HEK293 (cell line): Measurements from ENCODE around the gene TBC1D22A.

Experiments
- CTCF ChIA-PET: fragments of 350-600 bp; formaldehyde crosslinking; extraction: SDS; loops from one replicate; lab custom pipeline; 2021; ENCODE audit warnings: antibody characterized with exemption; lab: Yijun Ruan, JAX
- POLR2A ChIA-PET: fragments of 300-600 bp; formaldehyde crosslinking; extraction: SDS; loops from one replicate; lab custom pipeline; 2020; ENCODE audit warnings: antibody characterized with exemption, inconsistent platforms; lab: Yijun Ruan, JAX
- H3K27ac ChIP-seq: fragments of 200-500 bp; sonication (Bioruptor generic); 2 replicates; pipeline ENCODE4 v1.5.1; 2014; ENCODE audit warnings: low read depth, low read length, control low read depth, inconsistent platforms; ENCODE audit errors: extremely low read depth
- H3K36me3 ChIP-seq, 2 experiments: fragments of 200-500 bp in 1 of 2; sonication (Bioruptor generic) in 1 of 2; 1 replicate in 1 of 2; 2 replicates in 1 of 2; pipeline ENCODE4 v1.5.1; 2014 to 2017; ENCODE audit warnings: inconsistent platforms in 2 of 2, low read length in 2 of 2; ENCODE audit not compliant: control insufficient read depth in 2 of 2, insufficient read depth in 1 of 2
- H3K4me1 ChIP-seq: fragments of 200-500 bp; sonication (Bioruptor generic); 2 replicates; pipeline ENCODE4 v1.5.1; 2014; ENCODE audit warnings: mild to moderate bottlenecking, low read length, inconsistent platforms; ENCODE audit not compliant: control insufficient read depth, insufficient read depth
- H3K4me3 ChIP-seq: 2 replicates; pipeline ENCODE4 v1.5.1; 2011; ENCODE audit warnings: low read depth, mild to moderate bottlenecking, control low read depth, low read length, moderate library complexity
- H3K9me3 ChIP-seq: fragments of 200-500 bp; sonication (Bioruptor generic); 2 replicates; pipeline ENCODE4 v1.5.1; 2014; ENCODE audit warnings: low read depth, low read length, inconsistent platforms; ENCODE audit not compliant: control insufficient read depth, insufficient read depth
- EGR2 ChIP-seq: fragments of 450-650 bp; formaldehyde crosslinking; IDR thresholded peaks from 2 replicates; pipeline ENCODE4 v1.5.1; 2016; ENCODE audit warnings: low read depth, missing biosample characterization, missing genetic modification characterization
- GLIS1 ChIP-seq: fragments of 450-650 bp; formaldehyde crosslinking; IDR thresholded peaks from 2 replicates; pipeline ENCODE4 v1.5.1; 2016; ENCODE audit warnings: missing biosample characterization, missing genetic modification characterization
- HOXC10 ChIP-seq: sonication (generic); formaldehyde crosslinking; IDR thresholded peaks from 2 replicates; pipeline ENCODE4 v1.8.1; 2023; ENCODE audit warnings: mild to moderate bottlenecking, missing genetic modification reagents
- HOXD13 ChIP-seq: sonication (generic); formaldehyde crosslinking; IDR thresholded peaks from 2 replicates; pipeline ENCODE4 v1.8.0; 2022; ENCODE audit warnings: missing genetic modification reagents, borderline replicate concordance
- KLF9 ChIP-seq: fragments of 450-650 bp; formaldehyde crosslinking; IDR thresholded peaks from 2 replicates; pipeline ENCODE4 v1.5.1; 2016; ENCODE audit warnings: missing biosample characterization, missing genetic modification characterization, low read depth
- PRDM1 ChIP-seq: fragments of 450-650 bp; formaldehyde crosslinking; IDR thresholded peaks from 2 replicates; pipeline ENCODE4; 2016; ENCODE audit warnings: missing biosample characterization, missing genetic modification characterization
- SP7 ChIP-seq: fragments of 450-650 bp; formaldehyde crosslinking; IDR thresholded peaks from 2 replicates; pipeline ENCODE4 v1.5.1; 2016; ENCODE audit warnings: missing biosample characterization, missing genetic modification characterization
- TRIM28 ChIP-seq: IDR thresholded peaks from 2 replicates; pipeline ENCODE4 v1.6.1; 2011; ENCODE audit warnings: low read length, control low read depth, borderline replicate concordance
- YY1 ChIP-seq: fragments of 450-650 bp; formaldehyde crosslinking; IDR thresholded peaks from 2 replicates; pipeline ENCODE4 v1.5.1; 2018; ENCODE audit warnings: missing biosample characterization, missing genetic modification characterization
- ZEB2 ChIP-seq: fragments of 450-650 bp; formaldehyde crosslinking; IDR thresholded peaks from 2 replicates; pipeline ENCODE4 v1.5.1; 2016; ENCODE audit warnings: missing biosample characterization, missing genetic modification characterization
- ZFP37 ChIP-seq: fragments of 450-650 bp; formaldehyde crosslinking; IDR thresholded peaks from 2 replicates; pipeline ENCODE4 v1.5.1; 2016; ENCODE audit warnings: missing biosample characterization, missing genetic modification characterization
- ZNF132 ChIP-seq: fragments of 450-650 bp; formaldehyde crosslinking; IDR thresholded peaks from 2 replicates; pipeline ENCODE4 v1.5.1; 2017; ENCODE audit warnings: missing biosample characterization, missing genetic modification characterization, borderline replicate concordance
- ZNF138 ChIP-seq: fragments of 450-650 bp; formaldehyde crosslinking; IDR thresholded peaks from 2 replicates; pipeline ENCODE4 v1.5.1; 2016; ENCODE audit warnings: missing biosample characterization, missing genetic modification characterization, borderline replicate concordance
- ZNF155 ChIP-seq: fragments of 450-650 bp; formaldehyde crosslinking; IDR thresholded peaks from 2 replicates; pipeline ENCODE4 v1.5.1; 2016; ENCODE audit warnings: missing biosample characterization, missing genetic modification characterization
- ZNF157 ChIP-seq: fragments of 450-650 bp; formaldehyde crosslinking; IDR thresholded peaks from 2 replicates; pipeline ENCODE4 v1.5.1; 2016; ENCODE audit warnings: missing biosample characterization, missing genetic modification characterization
- ZNF174 ChIP-seq: fragments of 450-650 bp; formaldehyde crosslinking; IDR thresholded peaks from 2 replicates; pipeline ENCODE4 v1.5.0; 2017; ENCODE audit warnings: missing biosample characterization, mild to moderate bottlenecking, missing genetic modification characterization
- ZNF184 ChIP-seq: fragments of 450-650 bp; IDR thresholded peaks from 2 replicates; pipeline ENCODE4 v1.5.1; 2018; ENCODE audit warnings: missing biosample characterization, mild to moderate bottlenecking, missing genetic modification characterization
- ZNF223 ChIP-seq: fragments of 450-650 bp; formaldehyde crosslinking; IDR thresholded peaks from 2 replicates; pipeline ENCODE4 v1.5.1; 2016; ENCODE audit warnings: missing biosample characterization, missing genetic modification characterization
- ZNF274 ChIP-seq, 2 experiments: fragments of 200-500 bp in 1 of 2; fragments of 450-650 bp in 1 of 2; sonication (Bioruptor generic) in 1 of 2; formaldehyde crosslinking in 1 of 2; IDR thresholded peaks; 2 replicates each; pipeline versions ENCODE4 v1.5.1 to v1.6.1; 2014 to 2016; ENCODE audit warnings: borderline replicate concordance in 1 of 2, inconsistent platforms in 1 of 2, low read length in 1 of 2, missing biosample characterization in 1 of 2, missing genetic modification characterization in 1 of 2
- ZNF48 ChIP-seq: fragments of 450-650 bp; formaldehyde crosslinking; IDR thresholded peaks from 2 replicates; pipeline ENCODE4 v1.5.1; 2016; ENCODE audit warnings: missing biosample characterization, missing genetic modification characterization
- ZNF544 ChIP-seq: fragments of 450-650 bp; formaldehyde crosslinking; IDR thresholded peaks from 2 replicates; pipeline ENCODE4 v1.5.0; 2017; ENCODE audit warnings: missing biosample characterization, missing genetic modification characterization
- ZNF555 ChIP-seq: fragments of 450-650 bp; formaldehyde crosslinking; conservative IDR thresholded peaks from 2 replicates; pipeline ENCODE4 v1.5.1; 2017; ENCODE audit warnings: missing biosample characterization, mild to moderate bottlenecking, missing genetic modification characterization, inconsistent platforms
- ZNF560 ChIP-seq: fragments of 450-650 bp; formaldehyde crosslinking; IDR thresholded peaks from 2 replicates; pipeline ENCODE4 v1.5.1; 2017; ENCODE audit warnings: missing biosample characterization, missing genetic modification characterization, borderline replicate concordance
- ZNF777 ChIP-seq: fragments of 450-650 bp; formaldehyde crosslinking; IDR thresholded peaks from 2 replicates; pipeline ENCODE4 v1.5.1; 2017; ENCODE audit warnings: missing biosample characterization, missing genetic modification characterization, borderline replicate concordance
- ZNF792 ChIP-seq: fragments of 450-650 bp; formaldehyde crosslinking; IDR thresholded peaks from 2 replicates; pipeline ENCODE4 v1.5.1; 2016; ENCODE audit warnings: missing biosample characterization, missing genetic modification characterization
- ZNF843 ChIP-seq: fragments of 450-650 bp; formaldehyde crosslinking; IDR thresholded peaks from 2 replicates; pipeline ENCODE4 v1.5.1; 2016; ENCODE audit warnings: missing biosample characterization, missing genetic modification characterization
- TF ChIP-seq, protein P1 (sequence below): fragments of 450-650 bp; formaldehyde crosslinking; IDR thresholded peaks from 2 replicates; pipeline ENCODE4 v1.5.1; 2016; ENCODE audit warnings: missing biosample characterization, missing genetic modification characterization
- TF ChIP-seq, protein P2 (sequence below): fragments of 450-650 bp; formaldehyde crosslinking; IDR thresholded peaks from 2 replicates; pipeline ENCODE4 v1.5.1; 2016; ENCODE audit warnings: missing biosample characterization, missing genetic modification characterization

Gene TBC1D22A

GRCh38 chr22:46946383-46946962 is 184.0 kb downstream of the TBC1D22A start:
- H3K27ac ChIP-seq, result no peak overlapping the region
- POLR2A ChIA-PET, result no interaction called here
- H3K36me3 ChIP-seq, result peaks cover 0 to 3% of the 10 kb centered on the region in 2 experiments; a peak in 1 of 3 replicates
- H3K9me3 ChIP-seq, result no peaks in the 10 kb centered on the region
- no peaks in the 10 kb centered on the region for H3K4me1 ChIP-seq
- CTCF ChIA-PET, result interaction anchor here (1.2 kb wide), 1 partner anchor 9 kb away, joined by 3 read pairs; no protein-coding TSS in a partner anchor
- no peak overlapping the region for H3K4me3 ChIP-seq
- TF ChIP-seq ZNF555 (tag by site-specific recombination) (no peak), ZNF223 (tag by site-specific recombination) (no peak), YY1 (tag by site-specific recombination) (no peak), GLIS1 (tag by site-specific recombination) (no peak), PRDM1 (tag by site-specific recombination) (no peak), ZNF792 (no peak), SP7 (tag by site-specific recombination) (no peak), KLF9 (tag by site-specific recombination) (no peak), ZNF274 (IDR thresholded peaks at IDR 0.05; ENCODE audit: low read length) (no peak), ZNF274 (tag by site-specific recombination; IDR thresholded peaks at IDR 0.05; ENCODE audit: borderline replicate concordance) (no peak), ZNF184 (no peak)
- TF ChIP-seq, protein P1, sequence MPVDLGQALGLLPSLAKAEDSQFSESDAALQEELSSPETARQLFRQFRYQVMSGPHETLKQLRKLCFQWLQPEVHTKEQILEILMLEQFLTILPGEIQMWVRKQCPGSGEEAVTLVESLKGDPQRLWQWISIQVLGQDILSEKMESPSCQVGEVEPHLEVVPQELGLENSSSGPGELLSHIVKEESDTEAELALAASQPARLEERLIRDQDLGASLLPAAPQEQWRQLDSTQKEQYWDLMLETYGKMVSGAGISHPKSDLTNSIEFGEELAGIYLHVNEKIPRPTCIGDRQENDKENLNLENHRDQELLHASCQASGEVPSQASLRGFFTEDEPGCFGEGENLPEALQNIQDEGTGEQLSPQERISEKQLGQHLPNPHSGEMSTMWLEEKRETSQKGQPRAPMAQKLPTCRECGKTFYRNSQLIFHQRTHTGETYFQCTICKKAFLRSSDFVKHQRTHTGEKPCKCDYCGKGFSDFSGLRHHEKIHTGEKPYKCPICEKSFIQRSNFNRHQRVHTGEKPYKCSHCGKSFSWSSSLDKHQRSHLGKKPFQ (tag by site-specific recombination), result no peak

DNA sequence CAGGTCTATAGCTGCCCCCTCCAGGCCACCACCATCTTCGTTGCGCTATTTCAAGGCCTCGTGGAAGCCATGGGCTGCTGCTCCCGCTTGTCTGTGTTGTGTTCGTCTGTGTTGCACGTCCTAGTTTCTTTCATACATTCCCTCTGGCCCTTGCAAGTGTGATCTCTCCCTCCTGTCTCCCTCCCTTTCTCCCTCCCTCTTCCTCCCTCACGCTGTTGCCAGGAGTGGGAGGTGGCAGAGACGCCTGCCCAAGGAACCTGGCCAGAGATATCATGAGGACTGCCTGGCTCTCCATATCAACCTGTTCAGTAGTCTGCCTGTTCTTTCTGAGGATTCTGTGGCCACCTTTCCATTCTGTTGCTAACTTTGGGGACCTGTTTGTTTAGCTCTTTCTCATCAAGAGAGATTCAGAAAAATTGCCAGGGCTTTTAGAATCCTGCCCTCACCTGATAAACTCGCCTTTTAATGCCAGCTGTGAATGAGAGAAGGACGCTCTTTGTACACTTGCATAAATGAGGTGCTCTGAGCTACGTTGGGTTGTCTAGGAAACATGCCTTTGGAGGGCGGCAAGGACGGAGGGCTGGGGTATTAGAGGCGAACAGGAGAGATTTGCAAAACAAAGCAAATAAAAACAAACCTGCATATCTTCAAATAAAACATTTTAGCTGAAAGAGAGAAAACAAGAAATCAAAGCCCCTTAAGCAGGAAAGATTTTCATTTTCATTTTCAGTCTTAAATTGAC is 185.2 kb downstream of the TBC1D22A start:
- POLR2A ChIA-PET, result no interaction called here
- TF ChIP-seq ZNF560 (tag by site-specific recombination) (no peak), ZNF138 (tag by site-specific recombination) (no peak), ZEB2 (tag by site-specific recombination) (no peak), EGR2 (peak; percentile 24; the same call in 1 of the 2 replicates)
- Histone ChIP-seq H3K36me3 (peaks cover 0 to 3% of the 10 kb centered on the region in 2 experiments; a peak in 1 of 3 replicates), H3K27ac (no peak overlapping the region), H3K4me1 (no peaks in the 10 kb centered on the region), H3K9me3 (no peaks in the 10 kb centered on the region), H3K4me3 (no peak overlapping the region)
- CTCF ChIA-PET, result interaction anchor here (1.2 kb wide), 1 partner anchor 10 kb away, joined by 3 read pairs; no protein-coding TSS in a partner anchor

DNA sequence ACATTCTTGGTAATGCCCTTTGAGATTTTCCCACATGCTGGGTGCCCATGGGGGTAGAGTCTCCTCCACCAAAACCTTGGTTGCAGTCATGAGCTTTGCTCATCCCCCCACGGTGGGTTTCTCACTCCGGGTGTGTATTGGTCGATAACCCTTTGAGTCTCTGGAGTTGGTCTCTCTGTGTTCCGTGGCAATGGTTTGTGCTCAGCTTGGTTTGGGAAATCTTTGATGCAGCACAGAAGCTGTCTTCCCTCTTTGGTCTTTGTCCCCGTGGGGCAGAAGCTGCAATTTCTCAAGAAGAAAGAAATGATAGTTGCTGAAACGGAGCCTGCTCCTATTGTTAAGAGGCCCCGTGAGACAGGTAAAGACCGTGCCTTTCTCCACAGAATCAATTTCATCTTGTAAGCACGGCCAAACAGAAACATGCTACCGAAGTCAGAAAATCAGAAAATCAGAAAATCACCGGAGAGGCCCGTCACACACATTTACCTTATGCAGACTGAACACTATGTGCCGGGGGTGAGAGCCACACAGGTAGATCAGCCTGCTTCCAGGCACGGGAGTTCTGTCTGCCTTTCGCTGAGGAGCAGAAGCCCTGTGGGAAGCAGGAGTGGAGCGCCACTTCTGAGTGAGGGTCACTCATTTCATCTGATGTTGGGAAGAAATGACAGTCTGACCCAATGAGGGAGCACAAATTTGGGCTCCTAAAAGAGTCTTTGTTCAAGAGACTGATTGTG is 186.1 kb downstream of the TBC1D22A start:
- Histone ChIP-seq H3K27ac (no peak overlapping the region), H3K4me3 (no peak overlapping the region), H3K4me1 (no peaks in the 10 kb centered on the region), H3K36me3 (peaks cover 0 to 3% of the 10 kb centered on the region in 2 experiments; a peak in 1 of 3 replicates), H3K9me3 (no peaks in the 10 kb centered on the region)
- POLR2A ChIA-PET, result no interaction called here
- CTCF ChIA-PET, result no interaction called here
- TF ChIP-seq ZNF174, result no peak
- no peak for TF ChIP-seq ZNF777 (tag by site-specific recombination)
- no peak for TF ChIP-seq HOXD13 (CRISPR knock-in tag)
- no peak for TF ChIP-seq ZNF155 (tag by site-specific recombination)
- TF ChIP-seq ZNF544 (tag by site-specific recombination), result no peak
- TF ChIP-seq ZNF157 (tag by site-specific recombination), result no peak
- no peak for TF ChIP-seq ZNF132 (tag by site-specific recombination)
- no peak for TF ChIP-seq ZNF48 (tag by site-specific recombination)
- TF ChIP-seq ZFP37 (tag by site-specific recombination), result no peak
- no peak for TF ChIP-seq ZNF843 (tag by site-specific recombination)
- TF ChIP-seq HOXC10 (CRISPR knock-in tag), result no peak
- TF ChIP-seq, protein P2, sequence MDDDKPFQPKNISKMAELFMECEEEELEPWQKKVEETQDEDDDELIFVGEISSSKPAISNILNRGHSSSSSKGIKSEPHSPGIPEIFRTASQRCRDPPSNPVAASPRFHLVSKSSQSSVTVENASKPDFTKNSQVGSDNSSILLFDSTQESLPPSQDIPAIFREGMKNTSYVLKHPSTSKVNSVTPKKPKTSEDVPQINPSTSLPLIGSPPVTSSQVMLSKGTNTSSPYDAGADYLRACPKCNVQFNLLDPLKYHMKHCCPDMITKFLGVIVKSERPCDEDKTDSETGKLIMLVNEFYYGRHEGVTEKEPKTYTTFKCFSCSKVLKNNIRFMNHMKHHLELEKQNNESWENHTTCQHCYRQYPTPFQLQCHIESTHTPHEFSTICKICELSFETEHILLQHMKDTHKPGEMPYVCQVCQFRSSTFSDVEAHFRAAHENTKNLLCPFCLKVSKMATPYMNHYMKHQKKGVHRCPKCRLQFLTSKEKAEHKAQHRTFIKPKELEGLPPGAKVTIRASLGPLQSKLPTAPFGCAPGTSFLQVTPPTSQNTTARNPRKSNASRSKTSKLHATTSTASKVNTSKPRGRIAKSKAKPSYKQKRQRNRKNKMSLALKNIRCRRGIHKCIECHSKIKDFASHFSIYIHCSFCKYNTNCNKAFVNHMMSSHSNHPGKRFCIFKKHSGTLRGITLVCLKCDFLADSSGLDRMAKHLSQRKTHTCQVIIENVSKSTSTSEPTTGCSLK (tag by site-specific recombination), result no peak
- TF ChIP-seq TRIM28, result no peak
